RWPE2 (cell line): ENCODE data around the gene KCNK15.

Experiments used
- ATAC-seq: fragments of 200-7000 bp; cut with Tn5 transposase; 3 replicates; pipeline ENCODE4 v1.9.1; 2021; ENCODE audit warnings: low read depth
- DNase-seq: peaks from one replicate; pipeline ENCODE4 v3.0.0-alpha.2; 2020; ENCODE audit warnings: low spot score
- H3K27ac ChIP-seq: fragments of 450-650 bp; 2 replicates; pipeline ENCODE4 v1.5.1; 2017; ENCODE audit warnings: mild to moderate bottlenecking; ENCODE audit not compliant: poor library complexity, severe bottlenecking
- H3K27me3 ChIP-seq: fragments of 250-450 bp; sonication (Bioruptor Pico); 2 replicates; pipeline ENCODE4 v1.5.1; 2021; ENCODE audit warnings: mild to moderate bottlenecking, moderate library complexity; ENCODE audit not compliant: insufficient read depth, poor library complexity, severe bottlenecking
- H3K36me3 ChIP-seq: fragments of 250-450 bp; sonication (Bioruptor Pico); 2 replicates; pipeline ENCODE4 v1.5.1; 2020; ENCODE audit warnings: low read depth, mild to moderate bottlenecking, moderate library complexity
- H3K4me1 ChIP-seq: fragments of 250-450 bp; sonication (Bioruptor Pico); 2 replicates; pipeline ENCODE4 v1.5.1; 2021; ENCODE audit warnings: mild to moderate bottlenecking, moderate library complexity; ENCODE audit not compliant: insufficient read depth, poor library complexity, severe bottlenecking
- H3K4me3 ChIP-seq: fragments of 250-450 bp; sonication (Bioruptor Pico); 2 replicates; pipeline ENCODE4 v1.5.1; 2021; ENCODE audit warnings: mild to moderate bottlenecking, moderate library complexity; ENCODE audit not compliant: severe bottlenecking
- H3K9me3 ChIP-seq: fragments of 250-450 bp; sonication (Bioruptor Pico); 2 replicates; pipeline ENCODE4 v1.5.1; 2021; ENCODE audit warnings: mild to moderate bottlenecking, moderate library complexity; ENCODE audit not compliant: severe bottlenecking
- TF ChIP-seq, protein P1 (sequence below): fragments of 450-650 bp; IDR thresholded peaks from one replicate; pipeline ENCODE4 v1.5.1; 2017; ENCODE audit warnings: mild to moderate bottlenecking, moderate library complexity; ENCODE audit not compliant: poor library complexity, severe bottlenecking

The KCNK15 gene

DNA sequence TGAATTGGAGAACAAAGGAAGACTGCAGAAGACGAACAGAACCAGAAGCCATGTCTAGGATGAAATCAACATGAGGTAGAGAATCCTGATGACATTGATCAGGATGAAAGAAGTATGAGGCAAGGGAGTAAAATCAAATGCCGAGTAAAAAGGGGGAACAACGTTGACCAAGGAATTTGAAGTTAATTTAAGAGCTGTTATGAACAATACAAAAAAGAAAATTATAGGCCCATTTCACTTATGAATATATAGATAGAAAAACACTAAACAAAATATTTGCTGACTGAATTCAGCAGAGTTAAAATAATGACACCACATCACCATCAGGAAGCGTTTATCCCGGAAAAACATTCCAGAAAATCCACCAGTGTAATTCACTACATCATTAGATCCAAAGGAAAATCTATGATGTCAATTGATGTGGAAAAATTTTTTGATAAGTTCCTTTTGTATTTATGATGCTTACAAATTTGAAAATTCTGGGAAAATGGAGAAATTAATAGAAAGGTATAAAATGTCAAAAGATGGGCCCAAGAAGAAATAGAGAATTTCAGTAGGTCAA lies 38.6 kb upstream of the KCNK15 start:
- Histone ChIP-seq H3K9me3 (no peaks in the 10 kb centered on the region), H3K27ac (no peak overlapping the region), H3K27me3 (no peaks in the 10 kb centered on the region), H3K4me3 (no peak overlapping the region), H3K36me3 (no peaks in the 10 kb centered on the region), H3K4me1 (peaks cover 8% of the 10 kb centered on the region)
- TF ChIP-seq, protein P1, sequence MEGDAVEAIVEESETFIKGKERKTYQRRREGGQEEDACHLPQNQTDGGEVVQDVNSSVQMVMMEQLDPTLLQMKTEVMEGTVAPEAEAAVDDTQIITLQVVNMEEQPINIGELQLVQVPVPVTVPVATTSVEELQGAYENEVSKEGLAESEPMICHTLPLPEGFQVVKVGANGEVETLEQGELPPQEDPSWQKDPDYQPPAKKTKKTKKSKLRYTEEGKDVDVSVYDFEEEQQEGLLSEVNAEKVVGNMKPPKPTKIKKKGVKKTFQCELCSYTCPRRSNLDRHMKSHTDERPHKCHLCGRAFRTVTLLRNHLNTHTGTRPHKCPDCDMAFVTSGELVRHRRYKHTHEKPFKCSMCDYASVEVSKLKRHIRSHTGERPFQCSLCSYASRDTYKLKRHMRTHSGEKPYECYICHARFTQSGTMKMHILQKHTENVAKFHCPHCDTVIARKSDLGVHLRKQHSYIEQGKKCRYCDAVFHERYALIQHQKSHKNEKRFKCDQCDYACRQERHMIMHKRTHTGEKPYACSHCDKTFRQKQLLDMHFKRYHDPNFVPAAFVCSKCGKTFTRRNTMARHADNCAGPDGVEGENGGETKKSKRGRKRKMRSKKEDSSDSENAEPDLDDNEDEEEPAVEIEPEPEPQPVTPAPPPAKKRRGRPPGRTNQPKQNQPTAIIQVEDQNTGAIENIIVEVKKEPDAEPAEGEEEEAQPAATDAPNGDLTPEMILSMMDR, result no peak
- ATAC-seq, result no peak
- no peak for DNase-seq

DNA sequence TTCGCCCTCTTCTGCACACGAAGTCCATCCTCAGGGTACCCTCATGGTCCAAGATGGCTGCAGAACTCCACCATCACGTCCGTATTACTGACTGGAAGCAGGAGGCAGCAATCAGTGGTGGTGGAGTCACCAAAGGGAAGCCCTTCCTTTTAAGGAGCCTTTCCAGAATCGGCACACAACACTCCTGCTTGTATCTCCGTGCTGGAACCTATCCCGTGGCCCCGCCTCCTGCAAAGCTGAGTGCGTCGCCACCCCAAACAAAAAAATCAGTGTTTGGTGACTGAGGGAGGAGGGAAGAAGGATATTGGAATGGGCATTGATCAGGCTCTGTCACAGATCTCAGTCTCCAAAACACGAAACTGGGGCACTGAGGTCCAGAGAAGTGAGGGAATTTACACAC lies 36.3 kb upstream of the KCNK15 start:
- TF ChIP-seq, protein P1, result no peak
- Histone ChIP-seq H3K4me3 (no peak overlapping the region), H3K36me3 (no peaks in the 10 kb centered on the region), H3K27ac (no peak overlapping the region), H3K27me3 (no peaks in the 10 kb centered on the region), H3K4me1 (peaks cover 7% of the 10 kb centered on the region), H3K9me3 (no peaks in the 10 kb centered on the region)
- DNase-seq (peak; percentile 66), ATAC-seq (no peak)

- ATAC-seq, result no peak
- no peaks in the 10 kb centered on the region for H3K36me3 ChIP-seq
- H3K4me3 ChIP-seq, result no peak overlapping the region
- peaks cover 8% of the 10 kb centered on the region for H3K4me1 ChIP-seq
- no peak overlapping the region for H3K27ac ChIP-seq
- TF ChIP-seq, protein P1, result no peak
- peak; percentile 72 for DNase-seq
- H3K9me3 ChIP-seq, result no peaks in the 10 kb centered on the region
- H3K27me3 ChIP-seq, result no peaks in the 10 kb centered on the region
Measured at GRCh38 chr20:44709797-44710196, 35.9 kb upstream of the KCNK15 start.

DNA sequence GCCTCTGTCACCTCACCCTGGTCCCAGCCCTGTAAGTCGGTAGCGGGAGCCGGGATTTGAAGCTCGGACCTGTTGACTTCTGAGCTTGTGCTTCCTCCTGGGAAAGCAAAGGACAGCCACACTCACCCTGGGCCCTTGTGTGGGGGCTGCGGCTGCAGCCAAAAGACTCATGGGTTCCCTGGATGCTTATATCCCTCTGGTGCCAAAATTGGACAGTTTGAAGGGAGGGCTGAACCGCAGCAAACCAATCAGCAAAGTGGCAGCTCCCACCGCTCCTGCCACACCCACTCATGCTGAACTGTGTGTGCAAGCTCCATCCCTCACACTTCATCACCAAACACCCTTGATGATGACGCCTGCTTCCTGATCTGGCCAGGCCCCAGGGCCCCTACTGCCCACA lies 34.4 kb upstream of the KCNK15 start:
- Histone ChIP-seq H3K36me3 (no peaks in the 10 kb centered on the region), H3K4me3 (no peak overlapping the region), H3K27ac (no peak overlapping the region), H3K4me1 (peaks cover 22% of the 10 kb centered on the region), H3K27me3 (no peaks in the 10 kb centered on the region), H3K9me3 (no peaks in the 10 kb centered on the region)
- no peak for ATAC-seq
- DNase-seq, result peak; percentile 77
- TF ChIP-seq, protein P1, result no peak

- no peaks in the 10 kb centered on the region for H3K36me3 ChIP-seq
- peak overlapping the region; percentile 10 for H3K27ac ChIP-seq
- TF ChIP-seq, protein P1, result peak; percentile 6
- no peaks in the 10 kb centered on the region for H3K27me3 ChIP-seq
- DNase-seq (no peak), ATAC-seq (peak; percentile 48)
- no peaks in the 10 kb centered on the region for H3K9me3 ChIP-seq
- no peak overlapping the region for H3K4me3 ChIP-seq
- peaks cover 31% of the 10 kb centered on the region for H3K4me1 ChIP-seq
Measured at GRCh38 chr20:44714102-44714700, 31.5 kb upstream of the KCNK15 start.
